Measurements from ENCODE around the gene CEP170B. TPM values are rescaled to one million over a fixed set of nuclear protein-coding genes. Genes with fewer than 3 reads are reported as not detected.
A peak's percentile ranks its signal among the peaks of the same experiment; 100 is the strongest.

The CEP170B gene
- total and polyA plus RNA-seq, 2 experiments from 2014 or later = 2.7 to 24.5 TPM

- Histone ChIP-seq H3K27me3 (replicated peaks; ENCODE audit: insufficient read depth) (no peaks in the 10 kb centered on the region), H3K9me2 (ENCODE audit: insufficient read depth) (no peaks in the 10 kb centered on the region), H3K4me3 (no peak overlapping the region), H3K36me3 (ENCODE audit: low read depth) (no peaks in the 10 kb centered on the region; the same call in 1 of the 2 replicates), H3F3A (ENCODE audit: insufficient read depth) (no peaks in the 10 kb centered on the region), H3K9me3 (ENCODE audit: low read depth) (no peaks in the 10 kb centered on the region), H3K79me2 (ENCODE audit: insufficient read depth) (no peaks in the 10 kb centered on the region), H2AFZ (no peak overlapping the region), H3K4me2 (ENCODE audit: unreplicated experiment) (no peak overlapping the region), H3K27ac (no peak overlapping the region), H3K4me1 (ENCODE audit: insufficient read depth) (no peaks in the 10 kb centered on the region), H3K9ac (no peak overlapping the region), H4K20me1 (ENCODE audit: insufficient read depth) (no peaks in the 10 kb centered on the region)
- in situ Hi-C loops (cut with MboI) = no loop called here
- WGBS, 2 experiments (ENCODE audit: low coverage in 1 of 2, low lambda C conversion rate in 2 of 2, missing lambda C conversion rate in 2 of 2) = 85 to 86% methylated on average over 25 to 30 of the region's 30 CpGs
- no peak for DNase-seq
- TF ChIP-seq EZH2 (IDR thresholded peaks at IDR 0.05; ENCODE audit: insufficient read depth, poor library complexity, severe bottlenecking) (no peak), EZH2phosphoT487 (IDR thresholded peaks at IDR 0.05; ENCODE audit: insufficient read depth, low read depth) (no peak)
These were observed 29.5 kb downstream of the CEP170B start for GRCh38 chr14:104894331-104895206.

GRCh38 chr14:104895207-104895785 lies 30.2 kb downstream of the CEP170B start:
- Histone ChIP-seq H4K20me1 (ENCODE audit: insufficient read depth) (no peaks in the 10 kb centered on the region), H3K4me1 (ENCODE audit: insufficient read depth) (no peaks in the 10 kb centered on the region), H3K27me3 (replicated peaks; ENCODE audit: insufficient read depth) (no peaks in the 10 kb centered on the region), H3F3A (ENCODE audit: insufficient read depth) (no peaks in the 10 kb centered on the region), H3K36me3 (ENCODE audit: low read depth) (no peaks in the 10 kb centered on the region; the same call in 1 of the 2 replicates), H3K9me2 (ENCODE audit: insufficient read depth) (no peaks in the 10 kb centered on the region), H3K9me3 (ENCODE audit: low read depth) (no peaks in the 10 kb centered on the region), H3K4me2 (ENCODE audit: unreplicated experiment) (no peak overlapping the region), H2AFZ (no peak overlapping the region), H3K27ac (no peak overlapping the region), H3K4me3 (no peak overlapping the region), H3K79me2 (ENCODE audit: insufficient read depth) (no peaks in the 10 kb centered on the region), H3K9ac (no peak overlapping the region)
- in situ Hi-C loops (cut with MboI) = no loop called here
- DNase-seq = no peak
- no peak for TF ChIP-seq EZH2phosphoT487 (IDR thresholded peaks at IDR 0.05; ENCODE audit: insufficient read depth, low read depth)
- TF ChIP-seq EZH2 (IDR thresholded peaks at IDR 0.05; ENCODE audit: insufficient read depth, poor library complexity, severe bottlenecking) = no peak
- WGBS, 2 experiments (ENCODE audit: low coverage in 1 of 2, low lambda C conversion rate in 2 of 2, missing lambda C conversion rate in 2 of 2) = 83 to 84% methylated on average over 9 of the region's 9 CpGs

DNA sequence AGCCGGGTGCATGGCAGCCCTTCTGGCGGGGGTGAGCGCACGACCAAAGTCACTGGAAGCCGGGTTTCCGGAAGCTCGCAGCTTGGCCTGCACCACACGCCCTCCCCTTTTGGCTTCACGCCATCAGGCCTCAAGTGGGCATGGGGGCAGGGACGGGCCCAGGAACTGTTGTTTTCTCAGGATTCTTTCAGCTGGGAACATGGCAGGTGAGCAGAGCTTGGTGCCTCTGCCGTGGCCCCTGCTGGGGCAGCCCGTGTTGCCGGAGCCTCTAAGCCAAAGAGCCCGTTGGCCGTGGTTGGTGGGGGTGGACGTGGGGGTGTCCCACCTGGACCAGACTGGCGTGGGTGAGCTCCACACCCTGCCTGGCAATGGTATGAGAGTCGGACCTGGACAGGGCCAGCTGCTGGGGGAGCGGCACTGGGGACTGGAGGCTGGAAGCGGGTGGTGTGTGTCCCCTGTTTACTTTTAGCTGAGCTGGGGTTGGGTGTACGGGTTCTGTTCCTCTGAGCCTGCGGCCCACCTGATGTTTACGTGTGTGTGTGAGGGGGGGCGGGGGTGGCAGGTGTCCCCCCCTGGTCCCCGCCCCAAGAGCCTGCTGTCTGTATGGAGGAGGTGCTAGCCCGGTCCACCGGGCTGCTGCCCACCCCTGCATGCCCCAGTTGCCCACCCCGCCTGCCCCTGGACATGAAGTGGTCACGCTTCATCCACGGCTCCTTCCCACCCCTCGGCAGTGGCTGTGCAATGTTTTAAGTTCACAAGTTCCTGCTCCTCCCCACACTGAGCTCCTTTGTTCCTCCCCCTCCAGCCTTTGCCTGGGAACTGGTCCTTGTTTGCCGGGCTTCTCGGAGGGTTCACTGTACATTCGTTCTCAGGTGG lies 31.0 kb downstream of the CEP170B start:
- H3K79me2 ChIP-seq (ENCODE audit: insufficient read depth) = no peaks in the 10 kb centered on the region
- H2AFZ ChIP-seq = no peak overlapping the region
- no peaks in the 10 kb centered on the region for H3K9me3 ChIP-seq (ENCODE audit: low read depth)
- no peak overlapping the region for H3K27ac ChIP-seq
- no peaks in the 10 kb centered on the region; the same call in 1 of the 2 replicates for H3K36me3 ChIP-seq (ENCODE audit: low read depth)
- H3K9ac ChIP-seq = no peak overlapping the region
- H3K4me3 ChIP-seq = no peak overlapping the region
- H3K4me1 ChIP-seq (ENCODE audit: insufficient read depth) = no peaks in the 10 kb centered on the region
- in situ Hi-C loops (cut with MboI) = no loop called here
- 35 to 38% methylated on average over 23 to 30 of the region's 34 CpGs for WGBS, 2 experiments (ENCODE audit: low coverage in 1 of 2, low lambda C conversion rate in 2 of 2, missing lambda C conversion rate in 2 of 2)
- DNase-seq = peak; percentile 32
- no peaks in the 10 kb centered on the region for H4K20me1 ChIP-seq (ENCODE audit: insufficient read depth)
- H3K9me2 ChIP-seq (ENCODE audit: insufficient read depth) = no peaks in the 10 kb centered on the region
- no peak overlapping the region for H3K4me2 ChIP-seq (ENCODE audit: unreplicated experiment)
- H3F3A ChIP-seq (ENCODE audit: insufficient read depth) = no peaks in the 10 kb centered on the region
- no peak for TF ChIP-seq EZH2phosphoT487 (IDR thresholded peaks at IDR 0.05; ENCODE audit: insufficient read depth, low read depth)
- no peaks in the 10 kb centered on the region for H3K27me3 ChIP-seq (replicated peaks; ENCODE audit: insufficient read depth)

Measured in GM23248 (cell line).